Sigmoid colon (tissue), 7 donors: ENCODE measurements around the gene ANGPTL8. TPM values are rescaled to one million over a fixed set of nuclear protein-coding genes. Genes with fewer than 3 reads are reported as not detected.
A peak's percentile ranks its signal among the peaks of the same experiment; 100 is the strongest.

Experiments used
- DNase-seq: peaks from one replicate; pipeline ENCODE4 v3.0.0-alpha.2; 2019
- H3K27ac ChIP-seq, 4 donors: fragments of 200-600 bp; sonication (generic); one replicate each; pipeline ENCODE4 v1.5.1; 2016 to 2019; ENCODE audit warnings: mild to moderate bottlenecking in 1 of 4
- H3K27me3 ChIP-seq, 3 donors: fragments of 200-600 bp; sonication (generic); one replicate each; pipeline ENCODE4 v1.5.1; 2019; ENCODE audit warnings: mild to moderate bottlenecking in 1 of 3
- H3K36me3 ChIP-seq, 4 donors: fragments of 200-600 bp; sonication (generic); one replicate each; pipeline ENCODE4 v1.5.1; 2016 to 2019
- H3K4me1 ChIP-seq, 4 donors: fragments of 200-600 bp; sonication (generic); one replicate each; pipeline ENCODE4 v1.5.1; 2017 to 2019
- H3K4me3 ChIP-seq, 4 donors: fragments of 200-600 bp; sonication (generic); one replicate each; pipeline ENCODE4 v1.5.1; 2017 to 2019; ENCODE audit warnings: mild to moderate bottlenecking in 2 of 4, moderate library complexity in 1 of 4
- H3K9me3 ChIP-seq, 4 donors: fragments of 200-600 bp in 3 of 4; sonication (generic) in 3 of 4; one replicate each; pipeline versions ENCODE4 v1.5.1 to v1.6.1; 2013 to 2019
- CTCF ChIP-seq, 4 experiments: fragments of 450-650 bp in 3 of 4; fragments of 200-600 bp in 1 of 4; IDR thresholded peaks; one replicate each; pipeline ENCODE4 v1.5.1; 2016 to 2019; ENCODE audit warnings: antibody characterized with exemption in 4 of 4, mild to moderate bottlenecking in 3 of 4, moderate library complexity in 2 of 4
- EP300 ChIP-seq, 4 donors: sonication (generic); formaldehyde crosslinking; IDR thresholded peaks; one replicate each; pipeline ENCODE4 v1.6.1; 2017; ENCODE audit warnings: antibody characterized with exemption in 4 of 4
- POLR2A ChIP-seq, 2 donors: fragments of 450-650 bp; IDR thresholded peaks; one replicate each; pipeline ENCODE4 v1.6.1; 2016; ENCODE audit warnings: antibody characterized with exemption in 2 of 2, mild to moderate bottlenecking in 2 of 2, moderate library complexity in 2 of 2
- POLR2AphosphoS5 ChIP-seq, 4 donors: sonication (generic); formaldehyde crosslinking; IDR thresholded peaks; one replicate each; pipeline ENCODE4 v1.6.1; 2017; ENCODE audit warnings: antibody characterized with exemption in 4 of 4
- WGBS, 2 donors: extraction: QIAGEN DNeasy Blood & Tissue Kit; methylation state at CpG; one replicate each; pipeline ENCODE4 v1.1.7; 2013; 5-methylcytosine and 5-hydroxymethylcytosine counted together
- intact Hi-C: fragments of 100-400 bp; cut with DNase I; formaldehyde crosslinking; loops from one replicate; pipeline ENCODE4 v1.15.1; 2023
- polyA plus RNA-seq, 3 donors: library from polyadenylated mRNA; stranded (reverse); fragments of 200-250 nt; gene quantifications; one replicate each; pipeline ENCODE4 v1.2.3, GENCODE V29; 2013
- total RNA-seq, 4 donors: library from RNA; depleted of rRNA; stranded (reverse); fragments of >200 nt; gene quantifications; one replicate each; pipeline ENCODE4 v1.1.0, GENCODE V29; 2016
- donor health status: healthy with polysubstance abuse.
- donor health status: Bipolar disorder and iron deficiency.
- donor health status: healthy.

The ANGPTL8 gene
- total and polyA plus RNA-seq, 7 donors, result 8.1 TPM; not detected in 6

- TF ChIP-seq POLR2AphosphoS5 (IDR thresholded peaks at IDR 0.05), result no peak
- no peak for TF ChIP-seq POLR2A (IDR thresholded peaks at IDR 0.05)
- no peak for TF ChIP-seq CTCF (IDR thresholded peaks at IDR 0.05)
- TF ChIP-seq EP300 (IDR thresholded peaks at IDR 0.05), result no peak
- intact Hi-C loops, result no loop called here
- Histone ChIP-seq H3K36me3 (no peaks in the 10 kb centered on the region), H3K4me3 (no peak overlapping the region), H3K4me1 (no peaks in the 10 kb centered on the region), H3K27ac (no peak overlapping the region), H3K9me3 (no peaks in the 10 kb centered on the region), H3K27me3 (no peaks in the 10 kb centered on the region)
- no peak for DNase-seq
- 77 to 83% methylated on average over 11 of the region's 11 CpGs for WGBS, 2 donors
Measured at GRCh38 chr19:11281356-11282049, 42.1 kb downstream of the ANGPTL8 start.

GRCh38 chr19:11284515-11284914 lies 45.1 kb downstream of the ANGPTL8 start:
- Histone ChIP-seq H3K27me3 (no peaks in the 10 kb centered on the region), H3K27ac (peak overlapping the region in 1 of 4 donors; percentile 27), H3K4me3 (no peak overlapping the region), H3K4me1 (no peaks in the 10 kb centered on the region), H3K9me3 (no peaks in the 10 kb centered on the region), H3K36me3 (no peaks in the 10 kb centered on the region)
- DNase-seq, result no peak
- WGBS, 2 donors, result 77 to 78% methylated on average over 6 of the region's 6 CpGs
- intact Hi-C loops, result no loop called here
- TF ChIP-seq EP300 (IDR thresholded peaks at IDR 0.05) (no peak), POLR2AphosphoS5 (IDR thresholded peaks at IDR 0.05) (no peak)

- no peaks in the 10 kb centered on the region for H3K4me1 ChIP-seq
- no peak for DNase-seq
- H3K9me3 ChIP-seq, result no peaks in the 10 kb centered on the region
- WGBS, 2 donors, result 68 to 75% methylated on average over 6 of the region's 6 CpGs
- H3K4me3 ChIP-seq, result no peak overlapping the region
- H3K27ac ChIP-seq, result peak overlapping the region in 1 of 4 donors; percentile 39
- H3K27me3 ChIP-seq, result no peaks in the 10 kb centered on the region
- H3K36me3 ChIP-seq, result no peaks in the 10 kb centered on the region
- peak in 1 of 4 experiments; percentile 17 for TF ChIP-seq CTCF (IDR thresholded peaks at IDR 0.05)
- no peak for TF ChIP-seq POLR2A (IDR thresholded peaks at IDR 0.05)
- intact Hi-C loops, result no loop called here
Measured at GRCh38 chr19:11286312-11286974, 47.0 kb downstream of the ANGPTL8 start.

GRCh38 chr19:11288349-11288748 lies 48.9 kb downstream of the ANGPTL8 start:
- TF ChIP-seq CTCF (IDR thresholded peaks at IDR 0.05) (peak in 2 of 4 experiments; percentile 11 to 33), EP300 (IDR thresholded peaks at IDR 0.05) (no peak), POLR2A (IDR thresholded peaks at IDR 0.05) (no peak), POLR2AphosphoS5 (IDR thresholded peaks at IDR 0.05) (no peak)
- intact Hi-C loops, result no loop called here
- Histone ChIP-seq H3K27me3 (no peaks in the 10 kb centered on the region), H3K36me3 (no peaks in the 10 kb centered on the region), H3K4me1 (peaks cover 0 to 3% (median 2%) of the 10 kb centered on the region in 4 donors), H3K4me3 (no peak overlapping the region), H3K27ac (no peak overlapping the region), H3K9me3 (no peaks in the 10 kb centered on the region)
- WGBS, 2 donors, result 69 to 81% methylated on average over 7 of the region's 7 CpGs
- DNase-seq, result no peak

GRCh38 chr19:11290256-11290655 lies 50.8 kb downstream of the ANGPTL8 start:
- Histone ChIP-seq H3K36me3 (no peaks in the 10 kb centered on the region), H3K4me3 (no peak overlapping the region), H3K27me3 (no peaks in the 10 kb centered on the region), H3K27ac (no peak overlapping the region), H3K9me3 (no peaks in the 10 kb centered on the region), H3K4me1 (peaks cover 0 to 10% (median 7%) of the 10 kb centered on the region in 4 donors)
- intact Hi-C loops, result loop anchor here (5.0 kb wide), 3 partner anchors 47 to 297 kb away; partner anchors contain the start of genes EPOR and RAB3D
- TF ChIP-seq POLR2A (IDR thresholded peaks at IDR 0.05), result no peak
- no peak for DNase-seq
- WGBS, 2 donors, result 45 to 72% methylated on average over 4 of the region's 4 CpGs
